ENCODE measurements around the gene DHX57.

DNA sequence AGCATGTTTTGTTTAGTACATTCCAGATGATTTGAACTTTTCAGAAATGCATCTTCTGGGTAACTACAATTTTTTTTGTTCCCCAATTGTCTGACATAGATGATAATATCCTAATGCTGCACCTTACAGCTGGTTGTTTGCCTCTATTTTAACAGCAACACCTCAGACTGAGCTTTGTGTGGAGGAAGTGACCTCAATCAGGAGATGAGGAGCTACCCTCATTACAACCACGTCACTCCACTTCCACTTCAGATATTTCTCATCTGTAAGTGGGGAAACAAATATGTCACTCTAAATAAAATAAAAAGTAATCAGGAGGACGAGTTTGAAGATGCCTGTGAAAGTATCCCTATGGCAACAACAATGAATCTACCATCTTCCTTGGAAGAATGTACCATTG, 112.5 kb downstream of the DHX57 start:
- no peak for TF ChIP-seq CTBP1 (IDR thresholded peaks at IDR 0.05; ENCODE audit: borderline replicate concordance)
- no peak for TF ChIP-seq ELF4 (IDR thresholded peaks at IDR 0.05)
- no peak for TF ChIP-seq SP1 (IDR thresholded peaks at IDR 0.05)
- TF ChIP-seq HDGF (IDR thresholded peaks at IDR 0.05; ENCODE audit: borderline replicate concordance) = no peak
